ENCODE data around the gene C9orf152.

- TF ChIP-seq CTCF (IDR thresholded peaks at IDR 0.05) = no peak
- TF ChIP-seq POLR2A (IDR thresholded peaks at IDR 0.05) = no peak
Observed at GRCh38 chr9:110202232-110202631, 5.7 kb downstream of the C9orf152 start.

All from adrenal gland (tissue), 5 donors.